Fibroblast of lung (primary cell): ENCODE data around the gene CDCP1.

Source experiments
- CTCF ChIP-seq, 2 donors: IDR thresholded peaks in 1 of 2; conservative IDR thresholded peaks in 1 of 2; 1 replicate in 1 of 2; 2 replicates in 1 of 2; pipeline ENCODE4 v1.5.1; 2011 to 2012; ENCODE audit warnings: low read length in 2 of 2, control low read depth in 1 of 2, inconsistent platforms in 1 of 2, low read depth in 1 of 2, mild to moderate bottlenecking in 1 of 2
- EZH2 ChIP-seq: IDR thresholded peaks from 2 replicates; pipeline ENCODE4 v1.5.1; 2012; ENCODE audit warnings: low read length, control low read depth, mild to moderate bottlenecking; ENCODE audit errors: missing control alignments

DNA sequence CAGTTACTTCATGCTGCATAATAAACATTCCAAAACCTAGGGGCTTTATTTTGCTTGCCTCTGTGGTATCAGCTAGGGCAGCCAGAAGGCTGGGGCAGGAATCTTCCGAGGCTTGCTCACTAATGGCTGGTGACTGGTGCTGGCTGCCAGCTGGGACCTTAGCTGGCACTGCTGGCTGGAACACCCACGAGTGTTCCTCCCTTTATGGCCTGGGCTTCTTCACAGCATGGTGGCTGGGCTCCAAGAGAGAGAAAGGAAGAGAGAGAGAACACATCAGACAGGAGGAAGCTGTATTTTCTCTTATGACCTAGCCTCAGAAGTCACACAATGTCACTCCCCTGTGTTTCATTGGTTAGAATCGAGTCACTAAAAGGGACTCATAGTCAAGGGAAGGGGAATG is 23.9 kb upstream of the CDCP1 start:
- no peak for TF ChIP-seq EZH2
- no peak for TF ChIP-seq CTCF (conservative IDR thresholded peaks at IDR 0.05 in 1 of 2, IDR thresholded peaks at IDR 0.05 in 1 of 2; ENCODE audit: low read depth in 1 of 2, low read length in 2 of 2)
